ENCODE results near the gene RFX4.
"Not testable (repeated sequence)": the region's sequence is repeated elsewhere in the genome, so short reads cannot be mapped to it uniquely, and the experiment has no call there.

RFX4 gene

DNA sequence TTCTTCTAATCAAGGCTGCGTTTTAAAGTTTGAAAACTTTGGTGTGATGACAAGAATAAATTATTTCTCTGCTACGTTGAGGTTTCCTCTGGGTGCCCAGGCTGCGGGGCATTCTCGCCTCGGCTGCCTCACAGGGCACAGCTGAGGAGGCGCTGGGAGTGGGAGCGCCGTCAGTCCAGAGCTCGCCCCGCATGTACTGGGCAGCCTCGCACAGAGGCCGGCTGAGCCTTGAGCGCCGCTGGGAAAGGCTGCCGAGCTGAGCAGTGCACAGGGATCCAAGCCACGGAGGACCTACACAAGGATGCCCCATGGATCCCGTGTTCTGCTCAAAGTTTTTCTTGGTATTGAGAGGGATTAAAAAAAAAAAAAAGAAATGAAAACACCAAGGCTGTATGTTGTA, 11.6 kb downstream of the RFX4 start:
- DNase-seq (ENCODE audit: low spot score): no peak

DNA sequence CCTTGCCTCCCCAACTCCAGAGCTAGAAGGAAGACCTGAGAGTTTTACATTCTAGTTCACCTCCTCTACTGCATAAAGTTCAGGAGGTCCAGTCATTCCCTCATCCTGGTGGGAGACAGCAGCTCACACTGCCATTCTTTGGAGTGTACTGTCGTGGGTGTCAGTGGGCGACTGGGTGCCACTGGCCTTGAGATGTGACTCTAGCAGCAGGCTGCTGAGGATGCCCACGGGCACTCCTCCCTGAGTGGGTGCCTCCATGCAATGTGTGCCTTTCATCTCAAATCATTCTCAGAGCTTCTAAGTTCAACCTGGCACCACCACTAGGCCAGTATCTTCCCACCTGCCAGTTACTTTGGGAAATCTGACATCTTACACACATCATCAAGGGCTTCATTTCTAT, 12.5 kb downstream of the RFX4 start:
- DNase-seq (ENCODE audit: low spot score): no peak

DNA sequence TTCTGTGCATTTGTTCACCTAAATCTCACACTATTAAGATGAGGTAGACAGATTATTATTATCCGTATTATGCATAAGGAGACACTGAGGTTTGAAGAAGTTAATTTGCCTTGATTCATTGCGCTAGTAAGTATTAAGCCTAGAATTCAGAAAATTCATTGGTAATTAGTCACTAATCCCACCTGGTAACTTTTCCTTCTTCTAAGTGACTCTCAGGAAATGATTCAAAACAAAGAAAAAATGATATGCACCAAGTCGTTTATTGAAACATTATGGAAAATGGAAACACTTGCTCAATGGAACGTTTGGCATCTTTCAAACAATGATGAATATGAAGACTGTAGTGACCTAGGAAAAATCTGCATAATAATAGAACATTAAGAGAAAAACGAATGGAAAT, 15.2 kb downstream of the RFX4 start:
- no peak for DNase-seq (ENCODE audit: low spot score)

DNA sequence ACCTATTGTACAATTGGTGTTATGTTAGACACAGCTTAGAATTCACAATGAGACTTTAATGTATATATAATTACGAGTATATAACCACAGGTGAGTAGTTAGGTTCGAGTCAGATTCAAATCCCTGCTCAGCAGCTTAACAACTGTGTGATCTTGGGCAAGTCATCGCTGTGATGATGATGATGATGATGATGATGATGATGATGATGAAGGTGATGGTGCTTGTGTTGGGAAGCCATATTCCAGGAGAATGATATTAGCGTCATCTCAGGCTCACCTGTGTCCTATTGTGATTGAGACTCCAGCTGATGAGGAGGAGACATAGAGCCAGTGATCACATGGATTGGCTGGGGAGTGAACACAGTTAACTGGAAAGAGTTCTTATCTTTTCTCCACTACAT, 16.5 kb downstream of the RFX4 start:
- DNase-seq (ENCODE audit: low spot score): no peak

DNA sequence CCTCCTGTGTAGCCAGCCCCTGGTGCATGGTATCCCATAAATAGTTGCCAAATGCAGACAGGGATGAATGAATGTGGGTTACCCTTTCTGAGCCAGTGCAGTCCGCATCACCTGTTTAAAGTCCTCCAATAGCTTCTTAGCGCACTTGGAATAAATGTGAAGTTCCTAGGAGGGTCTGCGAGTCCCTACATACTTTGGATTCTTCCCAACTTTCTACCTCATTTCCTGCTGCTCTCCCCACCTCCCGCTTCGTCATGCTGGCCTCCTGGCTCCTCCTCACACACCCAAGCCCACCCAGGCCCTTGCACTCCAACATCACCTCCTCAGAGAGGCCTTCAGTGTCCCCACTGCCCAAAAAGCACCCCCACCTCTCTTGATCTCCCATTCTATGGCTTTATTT, 17.7 kb downstream of the RFX4 start:
- DNase-seq (ENCODE audit: low spot score): no peak

DNA sequence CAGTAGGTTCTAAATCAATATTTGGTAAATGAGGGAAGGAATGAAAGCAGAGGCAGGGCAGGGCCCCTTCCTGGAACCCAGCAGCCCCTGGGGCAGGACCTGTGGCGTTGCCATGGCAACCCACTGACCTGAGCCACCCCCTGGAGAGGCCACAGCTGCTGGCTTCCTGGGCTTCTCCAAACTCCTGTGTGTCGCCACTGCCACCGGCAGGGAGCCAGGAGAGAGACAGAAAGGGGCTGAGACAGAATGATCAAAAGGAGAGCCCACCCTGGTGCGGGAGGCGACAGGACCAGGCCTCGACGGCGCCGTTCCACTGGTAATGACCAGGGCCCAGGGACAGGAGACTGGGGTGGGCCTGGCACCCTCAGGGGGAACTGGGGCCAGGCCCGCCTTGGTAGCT, 18.2 kb downstream of the RFX4 start:
- DNase-seq (ENCODE audit: low spot score): no peak

DNA sequence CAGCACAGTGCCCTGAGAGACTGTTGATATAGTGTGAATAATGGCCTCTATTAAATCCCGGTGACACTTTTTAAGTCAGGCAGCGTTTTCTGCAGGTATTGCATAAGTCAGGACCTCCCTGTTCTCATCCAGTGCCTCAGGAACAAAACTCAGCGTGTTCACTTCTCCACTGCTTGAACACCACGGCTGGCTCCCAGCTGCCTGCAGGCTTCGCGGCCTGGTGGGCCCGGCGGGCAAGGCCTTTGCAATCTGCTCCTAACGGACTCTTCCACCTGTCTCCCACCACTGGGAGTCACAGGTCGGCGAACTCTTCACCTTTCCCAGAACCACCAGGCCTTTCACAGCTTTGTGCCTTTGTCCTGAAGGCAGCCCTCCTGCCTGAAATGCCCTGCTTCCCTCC, 18.7 kb downstream of the RFX4 start:
- no peak for DNase-seq (ENCODE audit: low spot score)

DNA sequence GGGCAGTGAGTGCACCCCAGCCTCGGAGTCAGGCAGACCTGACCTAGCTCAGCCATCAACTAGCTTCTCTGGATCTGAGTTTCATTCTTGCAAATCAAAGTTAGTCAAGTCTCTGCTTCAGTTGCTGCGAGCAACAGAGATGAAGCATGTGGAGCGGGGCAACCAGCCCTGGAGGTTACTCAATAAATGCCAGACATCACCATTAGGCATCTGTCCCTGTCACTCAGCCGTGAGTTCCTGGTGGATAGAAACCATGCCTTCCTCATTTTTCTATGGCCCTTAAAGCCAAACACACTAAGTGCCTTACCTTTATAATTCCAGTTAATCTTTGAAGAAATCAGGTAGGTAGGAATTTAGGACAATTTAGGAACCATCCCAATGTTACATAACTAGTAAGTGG, 19.3 kb downstream of the RFX4 start:
- no peak for DNase-seq (ENCODE audit: low spot score)

DNA sequence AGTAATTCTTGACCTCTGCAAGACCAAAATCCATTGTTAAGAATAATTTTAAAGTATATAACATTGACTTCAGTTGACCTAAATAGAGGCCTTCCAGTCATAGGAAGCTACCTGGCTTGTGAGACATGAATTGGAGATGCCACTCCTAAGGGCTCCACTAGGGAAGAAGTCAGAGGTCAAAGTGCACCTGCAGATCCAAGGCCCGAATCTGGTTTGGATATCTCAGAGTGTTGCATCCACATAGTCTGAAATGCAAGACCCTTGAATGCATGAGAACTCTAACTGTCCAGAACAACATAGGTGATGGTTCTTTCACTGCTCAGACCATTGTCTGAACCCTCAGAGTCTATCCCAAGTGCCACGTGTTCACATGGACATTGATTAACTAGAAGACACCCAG, 22.4 kb downstream of the RFX4 start:
- DNase-seq (ENCODE audit: low spot score): no peak

DNA sequence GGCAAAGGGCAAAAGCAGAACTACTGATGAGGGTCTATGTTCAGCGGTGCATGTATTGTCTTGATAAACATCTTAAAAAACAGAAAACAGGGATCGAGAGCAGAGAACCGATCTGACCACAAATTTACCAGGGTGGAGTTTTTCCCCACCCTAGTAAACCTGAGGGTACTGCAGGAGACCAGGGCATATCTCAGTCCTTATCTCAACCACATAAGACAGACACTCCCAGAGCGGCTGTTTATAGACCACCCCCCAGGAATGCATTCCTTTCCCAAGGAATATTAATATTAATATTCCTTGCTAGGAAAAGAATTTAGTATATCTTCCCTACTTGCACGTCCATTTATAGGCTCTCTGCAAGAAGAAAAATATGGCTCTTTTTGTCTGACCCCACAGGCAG, 37.8 kb downstream of the RFX4 start:
- DNase-seq (ENCODE audit: low spot score): not testable (repeated sequence)

DNA sequence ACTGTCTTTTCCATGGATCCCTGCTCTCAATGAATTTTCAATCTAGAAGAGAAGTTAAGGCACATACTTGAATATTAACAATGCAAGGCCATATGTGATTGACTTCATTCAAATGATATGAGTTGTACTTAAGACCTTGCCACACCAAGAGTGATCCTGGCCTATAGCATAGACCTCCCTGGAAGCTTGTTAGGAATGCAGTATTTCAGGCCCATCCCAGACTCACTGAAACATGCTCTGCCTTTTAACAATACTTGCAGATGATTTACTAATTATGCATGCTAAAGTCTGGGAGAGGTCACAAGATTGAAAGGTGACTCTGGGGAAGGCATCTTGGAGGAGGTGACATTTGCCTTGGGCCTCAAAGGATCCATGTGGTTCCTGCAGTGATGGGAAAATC, 43.2 kb downstream of the RFX4 start:
- no peak for DNase-seq (ENCODE audit: low spot score)

DNA sequence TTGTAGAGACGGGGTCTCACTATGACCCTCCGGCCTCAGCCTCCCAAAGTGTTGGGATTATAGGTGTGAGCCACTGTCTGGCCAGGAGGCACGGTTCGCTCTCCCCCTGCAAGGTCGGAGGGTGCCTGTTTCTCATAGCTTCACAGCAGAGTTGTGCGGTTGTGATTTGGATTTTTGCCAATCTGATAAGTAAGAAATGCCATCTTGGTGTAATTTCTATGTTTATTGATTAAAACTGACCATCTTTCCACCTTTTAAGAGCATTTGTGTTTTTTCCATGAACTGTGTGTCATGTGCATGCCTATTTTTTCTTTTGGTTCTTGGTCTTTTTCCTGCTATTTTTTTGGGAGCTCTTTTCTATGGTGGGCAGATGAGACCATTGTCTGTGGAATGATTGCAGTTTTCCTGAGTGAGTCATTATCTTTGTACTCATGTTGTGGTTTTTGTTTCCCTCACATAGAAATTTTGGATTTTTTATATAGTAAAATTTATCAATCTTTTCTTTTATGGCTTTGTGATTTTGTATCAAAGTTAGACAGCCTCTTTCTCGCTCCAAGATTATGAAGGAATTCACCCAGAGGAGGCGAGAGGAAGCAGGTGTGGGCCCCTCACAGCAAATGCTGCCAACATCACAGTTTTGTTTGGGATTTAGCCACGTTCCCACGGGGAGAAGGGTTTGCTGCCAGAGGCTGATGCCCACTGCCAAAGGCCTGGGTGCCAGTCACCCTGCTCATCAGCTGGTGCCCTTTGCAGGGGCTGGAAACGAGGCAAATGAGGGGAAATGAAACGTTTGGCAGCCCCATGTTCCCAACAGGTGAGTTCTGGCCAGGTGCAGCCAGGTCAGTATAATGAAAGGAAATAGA, 47.2 kb downstream of the RFX4 start:
- no peak for DNase-seq (ENCODE audit: low spot score)

DNA sequence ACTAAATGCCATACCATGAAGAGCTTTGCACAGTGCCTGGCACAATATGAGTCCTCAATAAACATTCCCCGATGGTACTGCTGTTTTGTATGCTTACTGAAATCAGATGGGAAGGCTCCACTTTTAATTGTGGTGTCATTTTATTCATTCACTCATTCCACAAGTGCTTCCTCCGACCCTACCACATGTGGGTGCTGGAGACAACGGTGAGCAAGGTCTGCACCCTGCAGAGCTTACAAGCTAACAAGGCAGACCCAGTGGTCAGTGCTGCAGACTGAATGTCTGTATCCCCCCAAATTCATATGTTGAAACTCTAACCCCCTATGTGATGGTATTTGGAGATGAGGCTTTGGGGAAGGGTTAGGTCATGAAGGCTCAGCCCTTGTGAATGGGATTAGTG, 48.3 kb downstream of the RFX4 start:
- DNase-seq (ENCODE audit: low spot score): no peak

DNA sequence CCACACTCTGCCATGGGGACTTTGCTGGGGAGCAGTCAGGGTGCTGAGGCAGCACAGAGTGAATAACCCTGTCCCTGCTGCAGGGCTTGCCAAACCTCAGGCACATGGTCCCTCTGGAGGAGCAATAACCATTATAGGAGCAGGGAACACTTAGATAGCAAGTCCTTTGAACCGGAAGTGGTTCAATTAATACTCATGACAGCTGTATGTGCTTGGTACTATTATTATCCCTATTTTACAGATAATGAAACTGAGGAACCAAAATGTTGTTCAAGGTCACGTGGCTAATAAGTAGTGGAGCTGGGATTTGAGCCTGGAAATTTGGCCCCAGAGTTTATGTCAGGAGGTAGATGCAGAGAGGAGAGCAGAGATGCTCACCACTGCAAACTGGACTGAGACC, 49.0 kb downstream of the RFX4 start:
- no peak for DNase-seq (ENCODE audit: low spot score)

DNA sequence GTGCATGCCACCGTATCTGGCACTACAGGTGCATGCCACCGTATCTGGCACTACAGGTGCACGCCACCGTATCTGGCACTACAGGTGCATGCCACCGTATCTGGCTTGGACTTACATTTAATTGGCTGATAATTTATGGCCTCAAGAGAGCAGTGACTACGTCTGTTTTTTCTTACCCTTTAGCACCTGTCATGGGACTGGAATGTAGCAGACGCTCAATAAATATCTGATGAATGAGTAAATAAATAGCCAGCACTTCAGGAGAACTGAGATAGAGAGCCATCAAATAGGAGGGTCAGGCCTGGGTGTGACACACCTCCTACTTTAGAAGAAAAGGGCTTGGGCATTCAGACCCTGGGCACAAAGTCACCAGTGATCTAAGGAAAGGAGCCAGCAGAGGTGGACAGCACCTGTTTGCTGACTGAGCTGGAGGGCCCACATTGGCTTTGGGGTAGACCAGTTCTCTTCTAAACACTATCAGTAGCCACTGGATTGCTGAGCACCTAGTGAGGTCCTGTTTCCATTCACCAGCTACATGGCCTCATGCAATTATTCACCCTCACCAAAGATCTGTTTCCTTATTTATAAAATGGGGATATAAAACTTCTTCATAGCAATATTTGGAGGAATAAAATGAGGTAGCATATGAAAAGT, 50.1 kb downstream of the RFX4 start:
- no peak for DNase-seq (ENCODE audit: low spot score)

DNA sequence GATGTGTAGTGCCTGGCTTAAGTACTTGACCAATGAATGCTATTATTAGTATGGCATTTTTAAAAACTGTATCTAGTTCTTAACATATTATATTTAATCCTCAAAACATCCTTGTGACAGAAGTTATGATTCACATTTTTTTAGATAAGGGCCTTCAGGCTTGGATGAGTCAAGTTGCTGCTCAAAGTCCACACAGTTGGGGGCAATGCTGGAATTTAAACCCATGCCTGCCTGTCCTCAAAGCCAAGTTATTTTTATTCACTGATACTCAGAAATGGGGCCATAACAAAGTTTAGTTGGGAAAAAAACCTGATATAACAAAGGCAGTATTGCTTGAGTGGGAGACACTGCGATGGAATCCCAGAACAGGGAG, 50.6 kb downstream of the RFX4 start:
- DNase-seq (ENCODE audit: low spot score): no peak

DNA sequence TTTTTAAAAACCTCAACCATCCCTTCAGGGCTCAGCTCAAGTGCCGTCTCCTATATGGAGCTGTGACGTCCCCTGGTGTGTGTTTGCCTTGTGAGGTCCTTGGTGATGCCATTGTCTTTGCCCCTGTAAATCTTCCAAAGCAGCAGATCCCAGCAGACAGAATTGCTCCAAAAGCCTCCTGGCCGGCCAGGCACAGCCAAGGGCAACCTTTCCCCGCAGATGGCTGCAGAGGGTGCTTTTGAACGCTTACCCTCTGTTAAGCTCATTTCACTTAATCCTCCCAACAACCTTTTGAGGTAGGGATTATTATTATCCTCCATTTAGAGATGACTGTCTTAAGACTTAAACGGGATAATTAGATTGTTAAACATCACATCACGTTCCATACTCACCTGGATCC, 51.4 kb downstream of the RFX4 start:
- no peak for DNase-seq (ENCODE audit: low spot score)

DNA sequence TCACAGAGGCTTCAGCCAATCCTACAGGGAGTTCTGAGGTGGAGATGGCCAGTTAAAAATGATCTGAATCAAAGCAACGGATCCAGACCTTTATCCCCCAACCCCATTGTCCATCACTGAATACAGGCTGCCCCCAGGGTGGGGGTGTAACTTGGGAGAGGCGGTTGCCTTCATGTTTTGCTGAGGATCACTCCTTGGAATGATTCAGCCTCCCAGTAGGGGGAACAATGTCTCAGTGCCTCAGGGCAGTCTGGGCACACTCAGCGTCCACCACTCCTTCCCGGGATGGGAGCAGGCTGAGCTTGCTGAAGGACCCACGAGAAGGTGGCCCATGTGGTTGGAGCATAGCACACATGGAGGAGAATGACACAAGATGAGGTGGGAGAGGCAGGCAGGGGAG, 60.2 kb downstream of the RFX4 start:
- DNase-seq (ENCODE audit: low spot score): no peak

DNA sequence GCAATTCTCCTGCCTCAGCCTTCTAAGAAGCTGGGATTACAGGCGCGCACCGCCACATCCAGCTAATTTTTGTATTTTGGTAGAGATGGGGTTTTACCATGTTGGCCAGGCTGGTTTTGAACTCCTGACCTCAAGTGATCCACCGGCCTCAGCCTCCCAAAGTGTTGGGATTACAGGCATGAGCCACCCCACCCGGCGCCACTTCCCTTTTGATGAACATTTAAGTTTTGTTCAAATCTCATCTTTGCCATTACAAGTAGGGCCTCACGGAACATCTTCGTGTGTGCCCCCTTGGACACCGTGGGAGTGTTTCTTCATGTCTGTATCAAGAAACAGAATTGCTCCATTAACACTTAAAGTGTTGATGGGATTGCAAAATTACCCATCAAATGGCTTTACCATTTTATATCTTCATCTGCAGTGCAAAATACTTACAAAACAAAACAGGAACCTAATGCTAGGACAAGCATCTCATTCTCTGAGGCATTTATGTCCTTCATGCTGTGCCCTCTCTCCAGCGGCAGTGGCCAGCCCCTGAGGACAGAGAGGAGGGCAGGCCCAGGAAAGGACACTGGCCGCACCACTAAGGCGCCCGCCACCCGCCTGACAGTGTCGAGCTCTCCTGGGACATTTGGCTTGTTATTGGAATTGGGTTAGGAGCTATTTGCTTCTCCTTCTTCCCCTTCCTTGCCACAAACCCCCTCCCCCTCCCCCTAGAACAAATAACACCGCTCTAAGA, 61.7 kb downstream of the RFX4 start:
- no peak for DNase-seq (ENCODE audit: low spot score)

DNA sequence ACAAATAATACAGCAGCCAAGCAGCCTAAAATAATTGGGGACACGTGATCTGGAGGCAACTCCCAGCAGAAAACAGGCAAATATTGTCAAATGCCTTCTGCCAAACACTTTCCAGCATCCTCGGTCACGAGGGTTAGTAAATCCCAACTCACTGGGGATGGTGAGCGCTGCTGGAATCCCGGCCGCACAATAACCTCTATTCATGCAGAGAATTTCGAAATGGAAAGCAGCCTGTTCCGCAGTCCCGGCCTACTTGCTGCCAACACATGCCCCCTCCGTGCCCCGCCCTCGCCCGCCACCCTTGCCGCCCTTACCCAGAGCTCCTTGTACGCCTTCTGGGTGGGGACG, 62.2 kb downstream of the RFX4 start:
- no peak for DNase-seq (ENCODE audit: low spot score)

DNA sequence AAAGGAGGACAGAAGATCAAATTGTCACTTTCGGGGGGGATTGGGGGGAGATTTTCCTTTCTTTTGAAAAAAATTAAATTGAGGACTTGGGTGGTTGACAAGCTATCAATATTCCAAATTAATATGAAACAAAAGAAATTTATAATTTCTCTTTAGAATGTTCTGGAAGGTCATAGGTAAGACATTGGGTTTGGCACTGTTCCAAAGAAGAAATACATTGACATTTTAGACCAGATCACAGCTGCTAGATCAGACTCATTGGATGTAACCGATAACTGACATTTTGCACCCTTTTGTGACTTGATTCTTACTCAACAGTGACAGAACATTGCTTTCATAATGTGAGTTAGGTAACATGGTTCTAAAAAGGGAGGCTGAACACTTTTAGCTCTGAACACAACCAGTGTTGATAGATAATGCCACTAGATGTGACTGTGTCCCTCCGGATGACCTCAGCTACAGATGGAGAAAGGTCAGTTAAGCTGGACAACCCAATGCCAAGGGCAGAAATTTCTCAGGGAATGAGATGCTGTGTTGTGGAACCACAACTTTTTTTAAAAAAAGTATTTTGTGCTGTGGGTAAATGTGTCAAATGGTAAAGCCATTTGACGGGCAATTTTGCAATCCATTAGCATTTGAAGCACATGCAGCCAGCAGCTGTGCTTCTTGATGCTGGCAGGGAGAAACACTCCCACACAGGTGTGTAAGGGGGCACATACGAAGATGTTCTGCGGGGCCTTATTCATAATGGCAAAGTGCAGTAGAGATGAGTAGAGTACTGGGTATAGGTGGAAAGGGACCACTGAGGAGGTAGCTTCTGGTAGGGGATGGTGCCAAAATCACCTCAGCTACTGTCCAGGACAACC, 62.9 kb downstream of the RFX4 start:
- no peak for DNase-seq (ENCODE audit: low spot score)

DNA sequence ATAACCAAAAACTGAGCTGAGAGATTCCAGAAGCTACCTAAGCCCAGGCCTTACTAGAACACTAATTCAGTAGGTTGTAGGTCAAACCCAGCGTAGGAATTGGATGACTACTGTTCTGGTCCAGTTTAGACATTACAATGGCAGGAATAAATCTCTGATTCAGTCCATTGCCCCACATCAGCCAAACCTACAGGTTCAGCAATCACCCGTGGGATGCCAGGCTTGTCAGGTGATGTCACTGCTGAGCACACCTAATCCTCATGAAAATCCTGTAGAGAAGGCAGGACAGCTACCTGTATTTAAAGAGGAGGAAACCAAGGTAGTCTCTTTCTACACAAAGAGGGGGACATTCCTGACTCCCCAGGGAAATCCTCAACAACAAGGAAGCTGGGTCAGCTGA, 63.7 kb downstream of the RFX4 start:
- no peak for DNase-seq (ENCODE audit: low spot score)

Measured in CD4-positive, alpha-beta T cell treated with Interleukin-6 at 100 ng/mL for 8 hours (primary cell).